K562 (cell line): ENCODE measurements around the gene COL25A1. TPM values are rescaled to one million over a fixed set of nuclear protein-coding genes. Genes with fewer than 3 reads are reported as not detected.

Experiments
- ATAC-seq: fragments of 200-7000 bp; cut with Tn5 transposase; 3 replicates; pipeline ENCODE4 v1.9.1; 2020; ENCODE audit warnings: moderate library complexity
- BruUV-seq: library from RNA; stranded (reverse); fragments of 400-500 nt; replicated peaks from 2 replicates; lab custom pipeline; 2021; lab: Mats Ljungman, UMichigan
- CTCF ChIA-PET: fragments of 300-600 bp; formaldehyde crosslinking; extraction: SDS; loops from one replicate; lab custom pipeline; 2021; ENCODE audit warnings: low intra/inter-chr PET ratio; lab: Yijun Ruan, JAX
- POLR2A ChIA-PET: fragments of 300-600, 350-650 bp; sonication (Branson Sonifier 250); formaldehyde crosslinking; extraction: SDS; loops from one replicate; lab custom pipeline; 2021; ENCODE audit warnings: antibody characterized with exemption, inconsistent platforms; lab: Yijun Ruan, JAX
- DNase-seq, 4 experiments: peaks; one replicate each; pipeline versions ENCODE4 v3.0.0 to v3.0.0-alpha.2; 2011 to 2018; ENCODE audit warnings: low spot score in 3 of 4, mixed read lengths in 3 of 4; ENCODE audit errors: extremely low read depth in 1 of 4
- FAIRE-seq: peaks from 2 replicates; lab custom pipeline; 2011; peaks lifted over from hg19 to GRCh38; lab: Jason Lieb, UNC
- H2AFZ ChIP-seq: 2 replicates; pipeline ENCODE4 v1.6.0; 2011; ENCODE audit warnings: low read depth, low read length, control low read depth, inconsistent platforms
- H3K27ac ChIP-seq: fragments of 200-600 bp; 3 replicates; pipeline ENCODE4 v1.8.0; 2011; ENCODE audit warnings: low read depth, mild to moderate bottlenecking, control low read depth, inconsistent platforms, low read length, moderate library complexity, mixed read lengths; ENCODE audit errors: extremely low read depth
- H3K27me3 ChIP-seq, 2 experiments: fragments of 300-600 bp in 1 of 2; 2 replicates in 1 of 2; 3 replicates in 1 of 2; pipeline versions ENCODE4 v1.6.0 to v1.8.0; 2011; ENCODE audit warnings: inconsistent platforms in 2 of 2, low read length in 2 of 2, mild to moderate bottlenecking in 1 of 2, mixed read lengths in 1 of 2, moderate library complexity in 1 of 2; ENCODE audit not compliant: control insufficient read depth in 2 of 2, insufficient read depth in 2 of 2
- H3K36me3 ChIP-seq: fragments of 300-600 bp; 3 replicates; pipeline ENCODE4 v1.8.0; 2011; ENCODE audit warnings: mild to moderate bottlenecking, low read length, inconsistent platforms; ENCODE audit not compliant: control insufficient read depth, insufficient read depth
- H3K4me1 ChIP-seq, 2 experiments: fragments of 200-600 bp in 1 of 2; replicated peaks in 1 of 2; 2 replicates in 1 of 2; 3 replicates in 1 of 2; pipeline versions ENCODE4 v1.5.1 to v1.8.0; 2011; ENCODE audit warnings: inconsistent platforms in 2 of 2, low read length in 2 of 2, mild to moderate bottlenecking in 1 of 2, mixed read lengths in 1 of 2, moderate library complexity in 1 of 2; ENCODE audit not compliant: control insufficient read depth in 2 of 2, insufficient read depth in 2 of 2
- H3K4me2 ChIP-seq: 2 replicates; pipeline ENCODE4 v1.6.1; 2011; ENCODE audit warnings: low read length, control low read depth, inconsistent platforms, mixed read lengths; ENCODE audit not compliant: insufficient read depth
- H3K4me3 ChIP-seq: fragments of 200-600 bp; sonication (generic), shearing (Covaris generic); 2 replicates; pipeline ENCODE4 v1.5.1; 2016; ENCODE audit warnings: control low read depth, inconsistent platforms
- H3K79me2 ChIP-seq: fragments of 200-600 bp; 3 replicates; pipeline ENCODE4 v1.8.0; 2011; ENCODE audit warnings: low read length, inconsistent platforms; ENCODE audit not compliant: control insufficient read depth, insufficient read depth
- H3K9ac ChIP-seq, 2 experiments: 2 replicates each; pipeline versions ENCODE4 v1.6.0 to v1.6.1; 2011; ENCODE audit warnings: low read depth in 2 of 2, low read length in 2 of 2, control low read depth in 1 of 2, inconsistent platforms in 1 of 2, mild to moderate bottlenecking in 1 of 2, mixed read lengths in 1 of 2; ENCODE audit not compliant: insufficient read depth in 1 of 2
- H3K9me1 ChIP-seq: one replicate; pipeline ENCODE4 v1.6.0; 2011; ENCODE audit warnings: inconsistent platforms, mild to moderate bottlenecking, low read length, moderate library complexity; ENCODE audit not compliant: control insufficient read depth, insufficient read depth
- H3K9me3 ChIP-seq: replicated peaks from 2 replicates; pipeline ENCODE4 v1.5.1; 2011; ENCODE audit warnings: low read depth, low read length, inconsistent platforms; ENCODE audit not compliant: control insufficient read depth, insufficient read depth
- H4K20me1 ChIP-seq: replicated peaks from 2 replicates; pipeline ENCODE4 v1.6.1; 2011; ENCODE audit warnings: low read length, inconsistent platforms, mixed read lengths; ENCODE audit not compliant: control insufficient read depth, insufficient read depth
- EZH2 ChIP-seq: IDR thresholded peaks from 2 replicates; pipeline ENCODE4 v1.6.1; 2012; ENCODE audit warnings: low read depth, mild to moderate bottlenecking, inconsistent platforms, low read length, borderline replicate concordance
- HLTF ChIP-seq: fragments of 450-650 bp; IDR thresholded peaks from 2 replicates; pipeline ENCODE4 v1.6.1; 2016
- ZBTB33 ChIP-seq: sonication (generic); formaldehyde crosslinking; IDR thresholded peaks from 2 replicates; pipeline ENCODE4 v1.8.1; 2023; ENCODE audit warnings: mild to moderate bottlenecking, missing genetic modification reagents
- WGBS: fragments of 100-300 bp; shearing (Covaris generic); methylation state at CpG from one replicate; pipeline ENCODE4 v1.1.6; 2016; ENCODE audit warnings: low coverage, mixed read lengths; ENCODE audit not compliant: insufficient coverage; ENCODE audit errors: missing lambda C conversion rate; 5-methylcytosine and 5-hydroxymethylcytosine counted together
- in situ Hi-C: fragments of 300-500 bp; cut with MboI; formaldehyde crosslinking; loops from 4 replicates; pipeline ENCODE4 v1.15.0; 2018; ENCODE audit warnings: inconsistent platforms, mixed read lengths
- intact Hi-C: fragments of 100-400 bp; cut with micrococcal nuclease; formaldehyde crosslinking; loops from 2 replicates; pipeline ENCODE4 v1.14.2; 2022
- polyA plus RNA-seq, 8 experiments: library from polyadenylated mRNA; depleted of rRNA in 4 of 8; stranded (reverse) in 5 of 8; unstranded in 3 of 8; fragments of >200 nt; fragmentation: Nextera tagmentation in 2 of 8; fragmentation: Illumina TruSeq in 1 of 8; extraction: Ambion mirVana in 2 of 8; extraction: Trizol in 1 of 8; gene quantifications; 2 replicates each; pipeline versions ENCODE4 v1.2.1 to v1.2.3, GENCODE V29; 2011 to 2014; ENCODE audit warnings: inconsistent platforms in 1 of 8, missing spikeins in 1 of 8
- total RNA-seq, 7 experiments: library from RNA; depleted of rRNA in 6 of 7; stranded (reverse); fragments of >200 nt in 6 of 7; fragmentation: Illumina TruSeq in 2 of 7; extraction: Trizol in 2 of 7; gene quantifications; 2 replicates each; pipeline versions ENCODE4 v1.2.1 to v1.2.3, GENCODE V29; 2011 to 2021; ENCODE audit warnings: low replicate concordance in 1 of 7
- TF ChIP-seq, protein P1 (sequence below), 2 experiments: IDR thresholded peaks; 2 replicates each; pipeline ENCODE4 v1.6.1; 2011; ENCODE audit warnings: borderline replicate concordance in 1 of 2, control low read depth in 1 of 2, low read depth in 1 of 2, low read length in 1 of 2, mild to moderate bottlenecking in 1 of 2, mixed read lengths in 1 of 2, moderate library complexity in 1 of 2; ENCODE audit not compliant: insufficient read depth in 1 of 2, insufficient read length in 1 of 2, poor library complexity in 1 of 2, severe bottlenecking in 1 of 2; ENCODE audit errors: extremely low read depth in 1 of 2

COL25A1 gene
- total and polyA plus RNA-seq, 9 of the 15 experiments (the other 6 are each of a cell fraction or from before 2014, with no cell fraction given) = 0.03 to 0.62 (median 0.27) TPM

DNA sequence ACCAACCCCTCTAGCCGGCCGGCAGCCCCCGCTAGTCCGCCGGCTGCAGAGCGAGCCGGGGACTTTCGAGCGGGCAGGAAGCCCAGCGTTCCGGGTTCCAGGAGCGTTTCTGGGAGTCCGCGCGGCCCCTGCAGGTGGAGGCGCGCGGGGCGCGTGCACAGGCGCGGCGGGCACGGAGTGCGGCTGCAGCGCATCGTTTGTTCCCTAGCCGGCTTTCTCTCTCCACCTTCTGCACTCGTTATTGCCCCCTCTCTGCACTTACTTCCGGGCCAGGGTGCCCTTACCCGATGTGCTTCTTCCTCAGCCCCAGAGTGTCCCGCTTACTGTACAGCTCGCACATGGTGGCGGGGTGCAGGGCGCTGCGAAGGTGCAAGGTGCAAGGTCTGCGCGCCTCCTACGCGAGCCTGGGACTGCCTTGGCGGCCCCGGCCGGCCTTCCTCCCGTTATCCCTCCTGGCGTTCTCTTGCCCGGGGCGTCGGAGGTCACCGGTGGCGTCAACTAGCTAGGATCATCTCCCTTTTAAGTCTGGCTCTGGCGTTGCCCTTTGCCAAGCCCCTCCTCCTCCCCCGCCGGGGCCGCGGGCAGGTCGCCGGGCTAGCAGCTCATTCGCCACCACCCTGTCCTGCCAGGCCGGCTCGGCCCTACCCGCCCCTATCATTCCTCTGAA, 539.8 kb downstream of the COL25A1 start, which contains the start of gene ETNPPL:
ETNPPL (minus strand) TSS at position 495 of the 667 bp plus-strand sequence; CDS start at position 340, 155 bp downstream.
- peak within 1 kb of the TSS; percentile 72 for H3K4me2 ChIP-seq
- POLR2A ChIA-PET = no interaction called here
- 37% methylated on average over 54 of the region's 61 CpGs for WGBS

More for the DNA sequence above, 539.8 kb downstream of the COL25A1 start, which contains the start of gene ETNPPL:
- in situ Hi-C loops (no loop called here), intact Hi-C loops (no loop called here)
- Histone ChIP-seq H3K4me3 (peak within 1 kb of the TSS; percentile 20), H4K20me1 (no peaks in the 10 kb centered on the region), H3K27ac (no peak within 1 kb of the TSS), H3K4me1 (peaks cover 0 to 11% of the 10 kb centered on the region in 2 experiments; a peak in 3 of 5 replicates), H3K9me1 (no peaks in the 10 kb centered on the region), H3K79me2 (no peaks in the 10 kb centered on the region), H3K27me3 (peaks cover 27 to 28% of the 10 kb centered on the region in 2 experiments), H3K9me3 (no peaks in the 10 kb centered on the region), H2AFZ (peak within 1 kb of the TSS; percentile 75), H3K36me3 (no peaks in the 10 kb centered on the region), H3K9ac (peak within 1 kb of the TSS in 1 of 2 experiments; percentile 2; a peak in 2 of 4 replicates)
- no peak for DNase-seq
- no peak for FAIRE-seq
- ATAC-seq = peak; percentile 71
- CTCF ChIA-PET = no interaction called here
- BruUV-seq = no TSS peak
- 0 out of 2 replicates have a peak, but pooled peaks have one; percentile 69 for TF ChIP-seq EZH2
- TF ChIP-seq HLTF = no peak
- TF ChIP-seq, protein P1, sequence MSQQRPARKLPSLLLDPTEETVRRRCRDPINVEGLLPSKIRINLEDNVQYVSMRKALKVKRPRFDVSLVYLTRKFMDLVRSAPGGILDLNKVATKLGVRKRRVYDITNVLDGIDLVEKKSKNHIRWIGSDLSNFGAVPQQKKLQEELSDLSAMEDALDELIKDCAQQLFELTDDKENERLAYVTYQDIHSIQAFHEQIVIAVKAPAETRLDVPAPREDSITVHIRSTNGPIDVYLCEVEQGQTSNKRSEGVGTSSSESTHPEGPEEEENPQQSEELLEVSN (IDR thresholded peaks at IDR 0.05; ENCODE audit: borderline replicate concordance in 1 of 2, extremely low read depth in 1 of 2, insufficient read depth in 1 of 2, insufficient read length in 1 of 2, low read depth in 1 of 2, low read length in 1 of 2, poor library complexity in 1 of 2, severe bottlenecking in 1 of 2) = peak in 1 of 2 experiments; percentile 15
- TF ChIP-seq ZBTB33 (CRISPR knock-in tag) = peak; percentile 75; the same call in 1 of the 2 replicates

Other genes starting within 250 kb of the COL25A1 start
- gene SEC24B, start 131.2 kb upstream of the COL25A1 start, total RNA-seq (2014; rRNA removed) = 7.0 and 8.8 TPM in 2 replicates
- gene SEC24B, start 131.2 kb upstream of the COL25A1 start, total RNA-seq (2014; rRNA removed; fragmentation: Illumina TruSeq; extraction: Trizol) = 17.1 and 19.6 TPM in 2 replicates
- 20.5 and 21.9 TPM in 2 replicates for gene SEC24B, start 131.2 kb upstream of the COL25A1 start, total RNA-seq (2015; rRNA removed; fragmentation: Illumina TruSeq; extraction: Trizol)
- 21.9 and 22.2 TPM in 2 replicates for gene SEC24B, start 131.2 kb upstream of the COL25A1 start, total RNA-seq (2021)
- 46.4 and 50.3 TPM in 2 replicates for gene SEC24B, start 131.2 kb upstream of the COL25A1 start, polyA plus RNA-seq (2011; rRNA removed)
- gene SEC24B, start 131.2 kb upstream of the COL25A1 start, polyA plus RNA-seq (2014; fragmentation: Illumina TruSeq; extraction: Trizol) = 24.3 and 27.4 TPM in 2 replicates
- gene SEC24B, start 131.2 kb upstream of the COL25A1 start, polyA plus RNA-seq (2014; fragmentation: Nextera tagmentation; extraction: Ambion mirVana) = 1 to 10 TPM; 6.3 to 8.1 TPM
- 15.2 and 20.1 TPM in 2 replicates for gene SEC24B, start 131.2 kb upstream of the COL25A1 start, polyA plus RNA-seq (2014; rRNA removed)